ENCODE data around the gene KANK2.

Gene KANK2

DNA sequence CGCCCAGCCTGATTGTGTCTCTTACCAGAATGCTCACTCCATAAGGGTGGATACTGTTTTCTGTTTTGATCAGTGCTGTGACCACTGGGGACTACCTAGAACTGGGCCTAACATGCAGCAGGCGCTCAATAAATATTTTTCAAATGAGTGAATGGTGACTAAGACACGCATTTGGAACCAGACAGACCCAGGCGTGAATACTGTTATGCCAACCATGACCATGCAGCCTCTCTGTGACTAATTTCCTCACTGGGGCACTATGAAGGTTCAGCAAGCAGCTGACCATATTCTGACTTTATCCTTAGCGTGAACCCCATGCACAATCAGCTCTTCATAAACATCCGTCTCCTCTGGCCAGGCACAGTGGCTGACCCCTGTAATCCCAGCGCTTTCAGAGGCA is 28.8 kb downstream of the KANK2 start:
- TF ChIP-seq, protein P1, sequence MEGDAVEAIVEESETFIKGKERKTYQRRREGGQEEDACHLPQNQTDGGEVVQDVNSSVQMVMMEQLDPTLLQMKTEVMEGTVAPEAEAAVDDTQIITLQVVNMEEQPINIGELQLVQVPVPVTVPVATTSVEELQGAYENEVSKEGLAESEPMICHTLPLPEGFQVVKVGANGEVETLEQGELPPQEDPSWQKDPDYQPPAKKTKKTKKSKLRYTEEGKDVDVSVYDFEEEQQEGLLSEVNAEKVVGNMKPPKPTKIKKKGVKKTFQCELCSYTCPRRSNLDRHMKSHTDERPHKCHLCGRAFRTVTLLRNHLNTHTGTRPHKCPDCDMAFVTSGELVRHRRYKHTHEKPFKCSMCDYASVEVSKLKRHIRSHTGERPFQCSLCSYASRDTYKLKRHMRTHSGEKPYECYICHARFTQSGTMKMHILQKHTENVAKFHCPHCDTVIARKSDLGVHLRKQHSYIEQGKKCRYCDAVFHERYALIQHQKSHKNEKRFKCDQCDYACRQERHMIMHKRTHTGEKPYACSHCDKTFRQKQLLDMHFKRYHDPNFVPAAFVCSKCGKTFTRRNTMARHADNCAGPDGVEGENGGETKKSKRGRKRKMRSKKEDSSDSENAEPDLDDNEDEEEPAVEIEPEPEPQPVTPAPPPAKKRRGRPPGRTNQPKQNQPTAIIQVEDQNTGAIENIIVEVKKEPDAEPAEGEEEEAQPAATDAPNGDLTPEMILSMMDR (IDR thresholded peaks at IDR 0.05; ENCODE audit: low read depth, low read length, poor library complexity, severe bottlenecking) = no peak
- no peak for TF ChIP-seq EZH2phosphoT487 (IDR thresholded peaks at IDR 0.05; ENCODE audit: borderline replicate concordance, low read length)
- no peaks in the 10 kb centered on the region for H3K4me1 ChIP-seq (ENCODE audit: control insufficient read depth, low read length)
- H3K4me2 ChIP-seq (ENCODE audit: low read length) = no peak overlapping the region
- no peaks in the 10 kb centered on the region; the same call in 1 of the 2 replicates for H3F3A ChIP-seq (ENCODE audit: control insufficient read depth, insufficient read depth)
- H3K27me3 ChIP-seq (ENCODE audit: control insufficient read depth, low read length) = no peaks in the 10 kb centered on the region
- H3K4me3 ChIP-seq (ENCODE audit: low read length) = no peak overlapping the region
- peaks cover 64% of the 10 kb centered on the region for H3K36me3 ChIP-seq (ENCODE audit: control insufficient read depth, low read length)
- no peaks in the 10 kb centered on the region for H3K79me2 ChIP-seq (ENCODE audit: control insufficient read depth, low read length)
- no peaks in the 10 kb centered on the region for H3K9me2 ChIP-seq (replicated peaks; ENCODE audit: control insufficient read depth, low read length)
- H4K20me1 ChIP-seq (ENCODE audit: control insufficient read depth, insufficient read depth, low read depth, low read length) = no peaks in the 10 kb centered on the region
- no peaks in the 10 kb centered on the region for H3K9me3 ChIP-seq (ENCODE audit: control insufficient read depth, insufficient read depth, low read length)
- no peak overlapping the region for H3K27ac ChIP-seq (ENCODE audit: low read depth, low read length)

DNA sequence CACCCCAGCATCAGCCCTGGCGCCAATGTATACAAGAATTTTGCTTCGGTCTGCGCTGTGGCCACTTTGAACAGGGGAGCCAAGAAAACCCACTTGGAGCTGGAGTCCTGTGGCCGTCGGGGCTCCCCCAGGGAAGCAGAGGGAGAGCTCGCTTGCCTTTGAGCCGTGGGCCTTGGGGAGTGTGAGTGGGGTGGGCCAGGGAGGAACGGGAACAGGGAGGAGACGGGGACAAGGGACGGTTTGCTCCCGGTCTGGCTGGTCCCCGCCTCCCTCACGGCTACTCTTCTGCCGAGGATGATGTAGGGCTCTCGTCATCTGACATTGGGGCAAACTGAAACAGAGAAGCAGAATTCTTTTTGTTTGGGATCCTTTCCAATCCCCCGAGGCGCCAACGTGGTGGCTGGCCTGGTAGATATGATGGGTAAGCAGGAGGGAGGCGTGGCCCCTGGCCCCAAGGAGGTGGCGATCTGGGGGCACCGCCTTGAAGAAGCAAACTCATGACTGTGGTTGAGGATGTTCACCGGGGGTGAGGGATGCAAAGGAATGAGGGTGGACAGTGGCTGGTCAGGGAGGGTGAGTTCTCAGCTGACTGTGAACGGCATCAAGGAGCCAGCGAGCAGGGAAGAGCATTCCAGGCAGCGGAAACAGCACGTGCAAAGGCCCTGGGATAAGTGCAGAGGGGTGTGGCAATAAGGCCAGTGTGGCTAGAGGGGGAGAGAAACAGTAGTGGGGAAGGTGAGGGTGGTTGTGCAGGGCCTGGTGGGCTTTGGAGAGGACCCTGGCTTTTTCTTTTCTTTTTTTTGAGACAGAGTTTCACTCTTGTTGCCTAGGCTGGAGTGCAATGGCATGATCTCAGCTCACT is 30.8 kb downstream of the KANK2 start:
- Histone ChIP-seq H3K36me3 (ENCODE audit: control insufficient read depth, low read length) (peaks cover 49% of the 10 kb centered on the region), H3K4me1 (ENCODE audit: control insufficient read depth, low read length) (no peaks in the 10 kb centered on the region), H3K27ac (ENCODE audit: low read depth, low read length) (no peak overlapping the region)

DNA sequence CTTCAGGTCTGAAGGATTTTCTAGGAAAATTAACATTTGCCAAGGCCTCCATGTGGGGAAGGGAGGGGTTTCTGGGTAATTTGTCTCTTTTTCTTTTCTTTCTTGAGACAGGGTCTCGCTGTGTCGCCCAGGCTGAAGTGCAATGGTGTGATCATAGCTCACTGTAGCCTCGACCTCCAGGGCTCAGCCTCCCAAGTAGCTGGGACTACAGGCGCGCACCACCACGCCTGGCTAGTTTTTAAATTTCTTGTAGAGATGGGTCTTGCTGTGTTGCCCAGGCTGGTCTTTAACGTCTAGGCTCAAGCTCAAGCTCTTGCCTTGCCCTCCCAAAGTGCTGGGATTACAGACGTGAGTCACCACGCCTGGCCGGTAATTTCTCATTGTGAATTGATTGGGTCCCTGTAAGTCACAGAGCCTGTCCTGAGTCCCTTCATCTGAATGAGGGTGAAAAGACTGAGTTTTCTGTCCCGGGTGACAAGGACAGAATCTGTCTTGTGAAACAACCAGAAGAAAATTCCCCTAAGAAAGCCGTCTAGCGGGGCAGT is 31.8 kb downstream of the KANK2 start:
- H3K79me2 ChIP-seq (ENCODE audit: control insufficient read depth, low read length) = no peaks in the 10 kb centered on the region
- no peaks in the 10 kb centered on the region; the same call in 1 of the 2 replicates for H3F3A ChIP-seq (ENCODE audit: control insufficient read depth, insufficient read depth)
- no peaks in the 10 kb centered on the region for H4K20me1 ChIP-seq (ENCODE audit: control insufficient read depth, insufficient read depth, low read depth, low read length)
- no peaks in the 10 kb centered on the region for H3K27me3 ChIP-seq (ENCODE audit: control insufficient read depth, low read length)
- no peak overlapping the region for H3K4me2 ChIP-seq (ENCODE audit: low read length)
- peaks cover 49% of the 10 kb centered on the region for H3K36me3 ChIP-seq (ENCODE audit: control insufficient read depth, low read length)
- H3K4me1 ChIP-seq (ENCODE audit: control insufficient read depth, low read length) = no peaks in the 10 kb centered on the region
- H3K9me3 ChIP-seq (ENCODE audit: control insufficient read depth, insufficient read depth, low read length) = no peaks in the 10 kb centered on the region
- TF ChIP-seq EZH2phosphoT487 (IDR thresholded peaks at IDR 0.05; ENCODE audit: borderline replicate concordance, low read length) = no peak
- TF ChIP-seq, protein P1 (IDR thresholded peaks at IDR 0.05; ENCODE audit: low read depth, low read length, poor library complexity, severe bottlenecking) = no peak
- H3K27ac ChIP-seq (ENCODE audit: low read depth, low read length) = no peak overlapping the region
- H3K4me3 ChIP-seq (ENCODE audit: low read length) = no peak overlapping the region
- H3K9me2 ChIP-seq (replicated peaks; ENCODE audit: control insufficient read depth, low read length) = no peaks in the 10 kb centered on the region

More for the DNA sequence above, 30.8 kb downstream of the KANK2 start:
- Histone ChIP-seq H3F3A (ENCODE audit: control insufficient read depth, insufficient read depth) (no peaks in the 10 kb centered on the region; the same call in 1 of the 2 replicates), H3K4me3 (ENCODE audit: low read length) (no peak overlapping the region), H3K4me2 (ENCODE audit: low read length) (no peak overlapping the region), H3K9me2 (replicated peaks; ENCODE audit: control insufficient read depth, low read length) (no peaks in the 10 kb centered on the region), H3K79me2 (ENCODE audit: control insufficient read depth, low read length) (no peaks in the 10 kb centered on the region), H4K20me1 (ENCODE audit: control insufficient read depth, insufficient read depth, low read depth, low read length) (no peaks in the 10 kb centered on the region), H3K9me3 (ENCODE audit: control insufficient read depth, insufficient read depth, low read length) (no peaks in the 10 kb centered on the region), H3K27me3 (ENCODE audit: control insufficient read depth, low read length) (no peaks in the 10 kb centered on the region)
- TF ChIP-seq, protein P1 (IDR thresholded peaks at IDR 0.05; ENCODE audit: low read depth, low read length, poor library complexity, severe bottlenecking) = no peak
- no peak for TF ChIP-seq EZH2phosphoT487 (IDR thresholded peaks at IDR 0.05; ENCODE audit: borderline replicate concordance, low read length)
